Measurements from ENCODE around the gene CYP2W1.
A peak's percentile ranks its signal among the peaks of the same experiment; 100 is the strongest.
"Not testable (repeated sequence)": the region's sequence is repeated elsewhere in the genome, so short reads cannot be mapped to it uniquely, and the experiment has no call there.

Gene CYP2W1

DNA sequence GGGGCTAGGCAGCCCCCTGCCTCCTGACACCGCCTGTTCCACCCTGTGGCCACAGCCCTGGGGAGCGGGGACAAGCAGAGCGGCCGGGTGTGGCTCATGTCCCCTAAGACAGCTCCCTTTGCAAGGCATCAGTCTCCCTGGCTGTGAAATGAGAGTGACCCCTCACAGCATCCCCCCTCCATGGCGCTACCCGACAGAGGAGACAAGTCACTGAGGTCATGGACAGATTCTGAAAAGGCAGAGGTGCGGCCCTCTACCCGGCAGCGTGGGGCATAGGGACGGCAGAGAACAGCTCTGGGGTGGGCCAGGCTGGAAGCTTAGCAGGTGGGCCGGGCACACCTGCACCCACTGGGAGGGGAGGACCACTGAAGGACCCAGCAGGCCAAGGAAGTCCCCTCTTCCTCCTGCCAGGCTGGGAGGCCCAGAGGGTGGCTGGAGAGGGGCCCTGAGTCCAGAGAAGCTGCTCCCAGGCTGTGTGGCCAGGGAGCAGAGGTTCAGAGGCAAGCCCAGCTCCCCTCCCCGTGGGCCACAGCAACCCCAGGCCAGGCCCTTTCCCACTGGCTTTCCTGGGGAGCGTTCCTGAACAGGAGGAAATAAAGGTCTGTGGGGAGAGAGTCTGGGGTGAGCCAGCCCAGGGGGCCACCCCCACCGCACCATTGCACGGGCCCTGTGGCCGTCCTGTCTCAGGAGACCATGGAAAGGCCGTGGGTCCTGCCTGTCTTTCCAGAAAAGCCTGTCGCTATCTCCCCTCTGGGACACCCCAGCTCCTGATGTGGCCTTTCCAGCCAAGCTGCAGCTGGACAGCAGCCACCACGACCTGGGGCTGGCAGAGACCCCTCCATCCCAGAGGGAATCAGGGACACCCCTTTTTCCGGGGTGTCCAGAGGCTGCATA, 30.2 kb upstream of the CYP2W1 start:
- DNase-seq, result no peak

DNA sequence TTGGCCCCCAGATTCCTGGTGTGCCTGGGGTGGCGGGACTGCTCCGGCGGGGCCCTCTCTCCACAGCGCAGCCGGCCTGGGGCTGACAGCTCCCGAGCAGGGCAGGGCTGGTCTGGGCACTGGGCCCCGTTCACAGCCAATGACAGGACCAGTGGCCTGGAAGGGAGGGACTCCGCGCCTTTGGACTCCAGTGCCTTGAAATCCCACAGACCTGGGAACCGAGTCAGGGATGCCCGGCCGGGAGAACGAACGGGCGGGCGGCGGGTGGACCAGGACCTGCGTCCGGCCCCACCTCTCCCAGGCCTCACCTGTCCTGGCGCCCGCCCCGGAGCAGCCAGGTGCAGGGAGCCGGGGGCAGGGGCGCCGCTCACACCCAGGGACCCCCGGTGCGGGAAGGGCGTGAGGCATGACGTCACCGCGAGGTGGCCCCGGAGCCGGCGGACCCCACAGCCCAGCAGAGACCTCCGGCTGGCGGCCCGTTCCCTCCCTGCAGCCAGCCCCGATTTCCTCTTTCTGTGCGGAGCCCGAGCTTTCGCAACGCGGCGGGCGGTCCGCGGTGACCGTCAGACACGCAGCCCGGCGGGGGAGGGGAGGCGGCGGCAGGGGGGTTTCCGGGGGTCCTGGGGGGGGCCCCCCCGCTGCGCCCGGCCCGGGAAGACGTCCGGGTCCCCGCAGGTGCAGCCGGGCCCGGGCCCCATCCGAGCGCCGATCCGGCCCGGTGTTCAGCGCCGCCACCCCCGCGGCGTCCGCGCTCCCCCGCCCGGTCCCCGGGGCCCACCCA, 29.2 kb upstream of the CYP2W1 start:
- no peak for DNase-seq

DNA sequence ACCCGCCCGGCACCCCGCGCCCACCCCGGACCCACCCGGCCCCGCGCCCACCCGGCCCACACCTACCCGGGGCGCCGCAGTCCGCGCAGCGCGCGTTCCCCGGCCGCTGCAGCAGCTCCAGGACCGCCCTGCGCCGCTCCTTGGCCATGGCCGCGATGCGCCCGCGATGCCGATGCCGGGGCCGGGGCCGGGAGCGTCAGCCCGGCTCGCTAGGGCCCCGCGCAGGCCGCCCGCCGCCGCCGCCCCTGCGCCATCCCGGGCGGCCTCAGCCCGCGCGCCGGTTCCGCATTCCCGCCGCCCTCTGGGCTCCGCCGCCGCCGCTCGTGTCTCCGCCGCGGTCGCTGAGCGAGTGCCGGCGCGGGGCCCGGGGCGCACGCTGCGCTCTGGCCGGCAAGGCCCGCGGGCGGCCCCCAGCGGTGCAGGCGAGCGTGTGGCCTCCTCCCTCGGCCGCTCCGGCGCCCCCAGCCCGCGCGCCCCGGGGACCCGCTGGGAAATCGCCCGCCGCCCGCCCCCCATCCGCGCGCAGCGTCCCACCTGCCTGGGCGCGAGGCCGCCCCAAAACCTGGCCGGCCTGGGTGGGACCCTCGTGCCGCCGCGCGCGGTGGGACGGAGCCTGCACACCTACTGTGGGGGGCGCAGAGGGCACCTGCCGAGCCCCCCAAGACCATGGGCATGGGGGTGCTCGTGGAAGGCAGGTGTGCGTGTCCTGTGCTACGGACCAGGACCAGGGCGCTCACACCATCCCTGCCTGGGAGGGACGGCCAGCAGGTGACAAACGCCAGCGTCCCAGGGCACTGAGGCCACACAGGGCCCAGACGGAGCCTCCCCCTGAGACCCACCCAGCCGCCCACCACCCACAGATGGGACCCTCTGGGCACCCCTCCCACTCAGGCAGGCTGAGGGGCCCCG, 28.4 kb upstream of the CYP2W1 start, which contains the start of gene ADAP1:
TSS of gene ADAP1 (minus strand) at position 351 of the 909 bp plus-strand sequence. CDS start at position 148, 203 bp downstream.
- peak; percentile 29 for DNase-seq

DNA sequence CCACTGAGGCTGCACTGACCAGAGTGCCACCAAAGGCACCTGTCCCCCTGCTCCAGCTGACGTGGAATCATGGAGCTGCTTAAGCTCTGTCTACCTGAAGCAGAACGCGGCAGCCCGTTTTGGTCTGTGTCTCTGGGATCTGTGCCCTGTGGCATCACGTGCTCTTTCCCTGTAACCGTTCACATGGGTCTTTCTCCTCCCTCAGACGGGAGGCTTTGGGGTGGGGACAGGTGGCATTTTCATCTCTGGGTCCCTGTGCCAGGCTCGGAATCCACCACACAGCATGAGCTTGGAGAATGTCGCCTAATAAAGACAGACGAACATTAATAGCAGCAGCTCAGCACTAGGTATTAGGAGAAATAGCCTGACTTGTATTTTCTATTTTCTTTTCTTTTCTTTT, 26.9 kb upstream of the CYP2W1 start:
- DNase-seq, result peak; percentile 44

DNA sequence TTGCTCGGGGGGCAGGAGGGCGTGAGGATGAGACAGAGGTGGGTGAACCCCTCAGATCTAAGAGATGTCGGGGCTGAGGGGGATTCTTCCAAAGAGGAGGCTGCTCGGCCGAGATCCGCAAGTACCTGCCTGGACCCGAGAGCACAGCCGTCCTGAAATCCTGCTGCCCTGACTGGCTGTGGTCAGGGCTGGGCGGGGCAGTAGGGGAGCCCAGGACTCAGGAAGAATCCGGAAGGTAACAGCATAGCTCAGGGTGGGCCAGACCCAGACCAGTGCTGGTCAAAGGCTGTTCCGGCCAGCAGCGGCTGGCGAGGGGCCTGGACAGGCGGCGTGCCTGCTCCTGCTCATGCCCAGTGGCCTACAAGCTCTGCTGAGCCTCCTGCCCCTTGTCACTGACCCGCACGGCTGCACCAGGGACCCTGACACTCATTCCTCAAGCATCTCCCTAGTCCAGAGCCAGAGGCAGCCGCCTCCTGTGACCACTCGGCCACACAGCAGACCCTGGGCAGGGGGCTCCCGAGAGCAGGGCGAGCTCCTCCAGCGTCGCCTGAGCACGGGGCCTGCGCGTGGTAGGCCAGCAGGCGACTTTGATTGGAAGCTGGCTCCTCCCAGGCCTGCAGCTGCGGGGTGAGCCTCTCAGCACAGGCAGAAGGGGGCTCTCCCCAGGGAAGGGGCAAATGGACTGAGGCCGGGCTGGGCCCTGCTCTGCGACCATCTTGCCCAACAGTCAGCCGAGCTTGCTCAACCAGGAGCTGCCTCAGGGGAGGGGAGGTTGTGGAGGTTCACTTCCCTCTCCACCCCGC, 25.4 kb upstream of the CYP2W1 start:
- DNase-seq, result no peak

DNA sequence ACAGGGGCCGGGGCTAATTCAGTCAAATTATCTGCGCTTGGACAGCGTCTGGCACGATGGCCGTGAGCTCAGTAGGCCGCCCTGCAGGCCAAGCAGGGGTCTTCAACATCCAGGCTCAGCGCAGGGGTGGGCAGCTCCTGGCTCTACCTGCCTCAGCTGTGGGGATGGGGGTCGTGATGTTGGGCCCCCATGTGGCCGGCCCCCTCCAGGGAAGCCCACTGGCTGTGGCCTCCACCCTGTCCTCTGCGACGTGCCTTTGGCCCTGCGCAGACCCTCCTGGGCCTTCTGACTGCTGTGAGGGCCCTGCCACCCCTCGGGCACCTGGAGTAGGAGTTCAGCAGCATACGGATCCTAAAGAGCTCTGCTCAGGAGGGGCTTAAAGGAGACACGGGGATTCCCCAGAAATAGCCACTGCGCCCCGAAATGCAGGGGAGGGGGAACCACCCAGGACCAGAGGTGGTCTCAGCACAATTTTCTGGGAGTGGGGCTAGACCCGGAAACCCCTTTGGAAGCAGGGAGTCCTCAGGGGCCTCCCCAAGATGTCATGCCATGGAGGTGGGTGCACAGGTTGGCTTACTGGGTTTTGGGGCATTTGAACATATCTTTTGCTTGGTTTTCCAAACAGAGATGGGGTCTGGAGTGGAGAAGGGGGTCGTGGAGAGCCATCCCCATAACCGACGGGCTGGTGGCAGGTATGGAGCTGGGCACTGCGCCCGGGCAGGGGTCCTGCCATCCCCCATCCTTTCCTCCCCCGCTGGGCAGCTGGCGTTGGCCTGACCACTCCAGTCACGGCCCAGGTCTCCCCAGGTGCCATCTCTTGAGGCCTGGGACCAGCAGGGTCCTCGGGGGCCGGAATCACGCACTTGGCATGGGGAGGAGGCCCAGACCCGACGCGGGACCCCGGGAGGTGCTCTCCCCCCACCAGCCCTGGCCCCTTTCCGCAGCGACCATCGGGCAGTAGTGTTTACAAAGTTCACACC, 24.5 kb upstream of the CYP2W1 start:
- no peak for DNase-seq

DNA sequence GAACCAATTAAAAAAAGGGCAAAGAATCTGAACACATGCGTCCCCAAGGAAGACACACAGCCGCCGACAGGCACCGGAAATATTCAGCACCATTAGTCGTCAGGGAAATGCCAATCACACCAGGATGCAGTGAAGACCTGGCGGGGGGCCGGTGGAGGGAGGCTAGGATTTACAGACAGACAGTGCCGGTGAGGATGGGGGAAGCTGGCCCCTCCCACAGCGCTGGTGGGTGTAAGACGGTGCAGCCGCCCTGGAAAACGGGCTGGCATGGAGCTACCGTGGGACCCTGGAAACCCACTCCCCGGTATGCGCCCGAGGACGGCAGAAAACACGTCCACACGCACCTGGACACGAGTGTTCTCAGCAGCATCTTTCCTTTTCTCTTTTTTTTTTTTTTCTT, 23.7 kb upstream of the CYP2W1 start:
- no peak for DNase-seq

DNA sequence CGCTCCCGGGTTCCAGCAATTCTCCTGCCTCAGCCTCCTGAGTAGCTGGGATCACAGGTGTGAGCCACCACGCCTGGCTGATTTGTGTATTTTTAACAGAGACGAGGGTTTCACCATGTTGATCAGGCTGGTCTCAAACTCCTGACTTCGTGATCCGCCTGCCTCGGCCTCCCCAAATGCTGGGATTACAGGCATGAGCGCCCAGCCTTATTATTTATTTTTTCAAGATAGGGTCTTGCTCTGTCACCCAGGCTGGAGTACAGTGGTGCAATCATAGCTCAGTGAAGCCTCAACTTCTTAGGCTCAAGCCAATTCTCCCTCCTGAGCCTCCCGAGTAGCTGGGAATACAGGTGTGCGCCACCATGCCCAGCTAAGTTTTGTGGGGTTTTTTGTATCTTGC, 23.2 kb upstream of the CYP2W1 start:
- not testable (repeated sequence) for DNase-seq

DNA sequence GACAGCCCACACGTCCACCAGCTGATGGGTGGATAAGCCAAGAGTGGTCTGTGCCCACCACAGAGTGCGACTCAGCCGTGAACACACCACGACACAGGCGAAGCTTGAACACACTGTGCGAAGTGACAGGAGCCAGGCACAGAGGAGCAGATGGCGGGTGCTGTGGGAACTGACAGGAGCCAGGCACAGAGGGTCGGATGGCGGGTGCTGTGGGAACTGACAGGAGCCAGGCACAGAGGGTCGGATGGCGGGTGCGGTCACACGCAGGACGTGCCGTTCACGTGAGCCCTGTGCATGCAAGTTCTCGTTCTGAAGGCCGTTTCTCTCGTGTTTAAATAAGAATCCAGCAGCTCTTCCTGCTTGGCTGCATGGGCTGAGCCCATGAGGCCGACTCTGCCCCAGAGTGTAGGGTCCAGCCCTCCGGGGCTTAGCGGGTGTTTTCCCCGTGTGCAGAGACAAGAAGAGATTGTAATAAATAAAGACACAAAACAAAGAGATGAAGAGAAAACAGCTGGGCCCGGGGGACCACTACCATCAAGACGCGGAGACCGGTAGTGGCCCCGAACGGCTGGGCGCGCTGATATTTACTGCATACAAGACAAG, 22.6 kb upstream of the CYP2W1 start:
- no peak for DNase-seq

DNA sequence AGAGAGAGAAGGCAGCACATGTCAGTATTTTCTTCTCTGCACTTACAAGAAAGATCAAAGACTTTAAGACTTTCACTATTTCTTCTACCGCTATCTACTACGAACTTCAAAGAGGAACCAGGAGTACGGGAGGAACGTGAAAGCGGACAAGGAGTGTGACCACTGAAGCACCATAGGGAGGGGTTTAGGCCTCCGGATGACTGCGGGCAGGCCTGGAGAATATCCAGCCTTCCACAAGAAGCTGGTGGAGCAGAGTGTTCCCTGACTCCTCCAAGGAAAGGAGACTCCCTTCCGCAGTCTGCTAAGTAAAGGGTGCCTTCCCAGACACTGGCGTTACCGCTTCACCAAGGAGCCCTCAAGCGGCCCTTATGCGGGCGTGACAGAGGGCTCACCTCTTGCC, 22.0 kb upstream of the CYP2W1 start:
- not testable (repeated sequence) for DNase-seq

DNA sequence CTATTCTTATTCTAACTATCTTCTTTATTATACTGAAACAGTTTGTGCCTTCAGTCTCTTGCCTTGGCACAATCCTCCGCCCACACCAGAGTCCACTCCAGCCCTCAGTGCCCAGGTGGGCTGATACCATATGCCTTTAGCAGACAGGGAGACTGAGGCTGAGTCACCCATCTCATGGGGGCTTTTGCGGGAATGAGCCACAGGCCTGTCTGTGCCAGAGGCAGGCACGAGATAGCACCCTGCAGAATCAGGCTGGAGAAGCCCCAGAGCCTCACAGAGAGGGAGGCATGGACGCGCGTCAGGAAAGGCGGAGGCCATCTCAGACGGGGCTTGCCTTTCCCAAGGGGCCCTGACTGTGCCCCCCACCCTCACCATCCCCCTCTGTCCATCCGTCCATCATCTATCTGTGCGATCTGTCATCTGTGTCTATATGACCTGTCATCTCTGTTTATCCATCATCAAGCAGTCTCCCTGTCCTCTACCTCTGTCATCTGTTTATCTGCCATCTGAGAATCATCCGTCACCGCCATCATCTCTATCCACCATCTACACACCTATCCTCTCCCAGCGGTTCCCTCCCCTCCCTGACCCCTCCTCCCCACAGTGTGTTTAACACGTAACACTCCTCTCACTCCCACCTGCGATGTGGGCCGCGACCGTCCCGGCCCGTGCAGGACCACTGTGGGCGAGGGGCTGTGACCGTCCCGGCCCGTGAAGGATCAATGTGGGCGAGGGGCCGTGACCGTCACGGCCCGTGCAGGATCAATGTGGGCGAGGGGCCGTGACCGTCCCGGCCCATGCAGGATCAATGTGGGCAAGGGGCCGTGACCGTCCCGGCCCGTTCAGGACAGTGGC, 21.2 kb upstream of the CYP2W1 start:
- no peak for DNase-seq

DNA sequence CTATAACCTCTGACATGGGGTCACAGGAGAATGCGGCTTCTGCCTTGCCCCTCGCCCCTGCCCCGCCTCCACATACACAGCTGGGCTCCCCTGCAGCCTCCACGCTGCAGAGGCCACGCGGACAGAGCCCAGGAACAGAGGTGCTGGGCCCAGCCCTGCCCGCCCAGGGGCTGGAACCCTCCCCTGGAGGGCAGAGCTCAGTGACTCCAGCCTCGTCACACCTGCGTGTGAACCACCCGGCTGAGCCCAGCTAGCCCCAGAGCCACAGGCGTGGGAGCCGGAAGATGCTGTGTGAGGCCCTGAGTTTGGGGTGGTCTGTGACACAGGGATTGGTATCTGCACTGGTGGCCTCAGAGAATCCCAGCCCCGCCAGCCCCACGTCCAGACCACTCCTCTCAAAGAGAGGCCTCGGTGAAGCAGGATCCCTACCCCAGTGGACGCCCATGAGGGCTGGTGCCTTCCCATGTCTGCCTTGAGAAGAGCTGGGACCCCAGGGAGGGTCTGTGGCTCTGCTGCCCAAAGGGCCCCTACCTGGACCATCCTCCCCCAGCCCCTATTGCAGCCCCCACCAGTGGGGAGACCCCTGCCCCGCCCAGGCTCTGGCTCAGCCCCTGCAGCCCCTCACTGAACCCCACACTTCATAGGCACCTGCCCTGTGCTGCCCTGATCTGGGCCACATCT, 20.4 kb upstream of the CYP2W1 start:
- DNase-seq, result no peak

DNA sequence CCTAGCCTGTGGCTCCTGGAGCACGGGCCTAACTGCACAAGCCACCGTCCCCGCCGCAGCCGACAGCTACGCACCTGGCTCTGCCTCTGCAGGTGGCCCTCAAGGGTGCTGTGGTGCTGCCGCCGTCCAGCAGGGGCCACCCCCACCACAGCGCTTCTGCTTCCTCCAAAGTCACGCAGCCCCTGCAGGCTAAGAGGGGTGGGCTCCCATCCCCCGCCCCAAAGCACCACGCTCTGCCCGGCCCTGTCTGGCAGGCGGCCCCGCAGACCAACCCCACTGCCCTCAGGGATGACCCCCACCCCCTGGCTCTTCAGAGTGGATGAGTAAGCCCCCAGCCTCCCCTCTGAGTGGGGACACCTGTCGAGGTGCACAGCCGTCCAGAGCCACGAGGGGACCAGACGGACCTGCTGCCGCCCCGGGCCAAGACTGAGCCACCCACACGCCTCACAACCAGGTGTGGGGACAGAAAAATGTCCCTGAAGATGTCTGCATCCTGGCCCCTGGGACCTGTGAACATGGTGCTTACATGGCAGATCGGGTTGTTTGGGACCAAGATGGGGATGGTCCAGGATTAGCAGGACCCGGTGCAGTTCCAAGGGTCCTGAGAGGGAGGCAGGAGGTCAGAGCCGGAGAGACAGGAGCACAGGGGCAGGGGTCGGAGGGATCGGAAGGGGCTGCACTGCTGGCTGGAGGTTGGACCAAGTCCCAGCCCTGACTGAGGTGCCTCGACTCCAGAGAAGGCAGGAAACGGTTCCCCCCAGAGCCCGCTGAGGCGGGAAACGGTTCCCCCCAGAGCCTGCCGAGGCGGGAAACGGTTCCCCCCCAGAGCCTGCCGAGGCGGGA, 19.5 kb upstream of the CYP2W1 start:
- peak; percentile 27 for DNase-seq

DNA sequence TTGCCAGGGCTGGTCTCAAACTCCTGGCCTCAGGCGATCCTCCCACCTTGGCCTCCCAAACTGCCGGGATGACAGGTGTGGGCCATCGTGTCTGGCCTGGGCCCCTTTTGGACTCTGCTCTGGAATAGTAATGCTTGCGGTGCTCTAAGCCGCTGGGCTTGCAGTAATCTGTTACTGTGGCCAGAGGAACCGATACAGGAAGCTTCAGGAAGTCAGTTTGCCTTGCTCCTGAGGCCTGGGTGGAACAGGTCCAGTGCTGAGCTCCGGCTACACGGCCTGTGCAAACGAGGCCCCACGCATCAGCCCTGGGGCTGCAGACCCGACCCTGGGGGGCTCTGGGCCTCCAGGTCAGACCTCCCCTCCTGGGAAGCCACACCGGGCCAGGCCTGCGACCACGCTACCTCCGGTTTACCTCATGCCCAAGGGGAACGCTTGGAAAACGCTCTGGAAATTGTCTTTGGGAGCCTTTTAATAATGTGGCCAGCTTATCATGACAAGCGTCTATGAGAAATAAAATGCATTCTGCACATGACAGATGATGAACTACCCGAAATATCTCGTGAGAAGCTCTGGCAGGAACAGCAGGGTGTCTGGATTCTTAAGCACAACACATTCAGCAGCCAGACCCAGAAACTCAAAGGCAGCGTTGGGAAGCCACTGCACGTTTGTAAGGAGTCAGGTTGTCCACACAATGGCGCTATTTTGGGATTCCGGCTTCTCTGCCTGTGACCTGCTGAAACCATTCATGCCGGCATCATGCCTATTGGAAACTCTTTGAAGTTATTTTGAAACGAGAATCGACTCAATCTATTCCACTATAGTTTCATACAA, 18.4 kb upstream of the CYP2W1 start:
- DNase-seq, result no peak

DNA sequence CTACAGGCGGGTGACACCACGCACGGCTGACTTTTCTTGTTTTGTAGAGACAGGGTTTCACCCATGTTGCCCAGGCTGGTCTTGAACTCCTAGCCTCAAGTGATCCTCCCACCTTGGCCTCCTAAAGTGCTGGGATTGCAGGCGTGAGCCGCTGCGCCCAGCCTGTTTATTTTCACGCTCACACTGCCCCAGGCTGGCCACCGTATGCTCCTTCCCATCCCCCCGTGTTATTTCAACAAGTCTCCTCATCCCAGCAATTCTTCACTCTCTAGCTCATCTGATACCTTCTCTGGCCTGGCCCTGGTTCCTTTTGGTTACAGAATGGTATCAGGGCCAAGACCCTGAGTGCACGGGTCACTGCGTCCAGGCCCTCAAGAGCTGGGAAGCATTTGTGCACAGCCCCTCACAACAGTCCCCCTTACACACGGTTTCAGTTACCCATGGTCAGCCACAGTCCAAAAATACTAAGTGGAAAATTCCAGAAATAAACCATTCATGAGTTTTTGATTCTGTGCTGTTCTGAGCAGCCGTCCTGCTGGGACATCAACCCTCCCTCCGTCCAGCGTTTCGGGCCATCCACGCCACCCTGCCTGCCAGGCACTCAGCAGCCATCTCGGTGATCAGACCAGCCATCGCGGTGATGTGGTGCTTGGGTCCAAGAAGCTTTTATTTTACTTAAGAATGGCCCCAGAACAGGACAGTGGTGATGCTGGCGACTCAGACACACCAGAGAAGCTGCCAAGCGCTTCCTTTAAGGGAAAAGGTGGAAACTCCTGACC, 16.5 kb upstream of the CYP2W1 start:
- no peak for DNase-seq

Measured in NCI-H2171 (cell line).